C1 segment of cervical spinal cord (tissue), 14 donors: ENCODE measurements around the gene ZCCHC14.
"Not testable (repeated sequence)": the region's sequence is repeated elsewhere in the genome, so short reads cannot be mapped to it uniquely, and the experiment has no call there.

Experiments
- DNase-seq, 14 donors: peaks; one replicate each; lab custom pipeline; 2025; lab: John Stamatoyannopoulos, UW

ZCCHC14 gene

DNA sequence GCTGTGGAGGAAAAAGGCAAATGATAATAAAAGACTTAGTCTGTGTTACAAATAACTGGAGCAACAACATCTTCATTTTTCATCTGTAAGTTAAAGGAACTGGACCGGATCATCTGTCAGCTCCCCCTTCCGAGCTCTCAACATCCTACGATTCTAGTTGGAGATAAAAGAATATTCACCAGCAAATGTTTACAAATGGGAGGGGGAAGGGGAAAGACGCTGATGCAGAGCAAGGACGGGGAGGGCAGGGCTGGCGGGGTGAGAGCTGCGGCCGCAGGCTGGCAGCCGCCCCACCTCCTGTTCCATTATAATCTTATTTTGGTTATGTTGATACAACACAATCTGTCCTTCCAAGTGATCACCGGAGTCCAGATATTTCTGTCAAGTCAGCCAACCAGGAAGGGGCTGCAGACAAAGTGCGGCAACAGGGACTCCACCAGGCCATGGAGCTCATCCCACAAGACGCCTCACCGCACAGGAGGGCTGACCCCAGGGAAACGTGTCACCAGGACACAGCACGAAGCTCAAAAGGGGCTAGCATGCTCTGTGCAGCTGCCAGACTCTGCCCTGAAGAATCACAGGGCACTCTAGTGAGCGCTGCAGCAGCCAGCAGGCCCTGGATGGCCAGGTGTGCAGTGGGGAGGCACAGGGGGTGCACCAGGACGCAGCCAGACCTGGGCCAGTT lies 128.9 kb downstream of the ZCCHC14 start:
- peak in 1 of 14 donors; percentile 95 for DNase-seq

DNA sequence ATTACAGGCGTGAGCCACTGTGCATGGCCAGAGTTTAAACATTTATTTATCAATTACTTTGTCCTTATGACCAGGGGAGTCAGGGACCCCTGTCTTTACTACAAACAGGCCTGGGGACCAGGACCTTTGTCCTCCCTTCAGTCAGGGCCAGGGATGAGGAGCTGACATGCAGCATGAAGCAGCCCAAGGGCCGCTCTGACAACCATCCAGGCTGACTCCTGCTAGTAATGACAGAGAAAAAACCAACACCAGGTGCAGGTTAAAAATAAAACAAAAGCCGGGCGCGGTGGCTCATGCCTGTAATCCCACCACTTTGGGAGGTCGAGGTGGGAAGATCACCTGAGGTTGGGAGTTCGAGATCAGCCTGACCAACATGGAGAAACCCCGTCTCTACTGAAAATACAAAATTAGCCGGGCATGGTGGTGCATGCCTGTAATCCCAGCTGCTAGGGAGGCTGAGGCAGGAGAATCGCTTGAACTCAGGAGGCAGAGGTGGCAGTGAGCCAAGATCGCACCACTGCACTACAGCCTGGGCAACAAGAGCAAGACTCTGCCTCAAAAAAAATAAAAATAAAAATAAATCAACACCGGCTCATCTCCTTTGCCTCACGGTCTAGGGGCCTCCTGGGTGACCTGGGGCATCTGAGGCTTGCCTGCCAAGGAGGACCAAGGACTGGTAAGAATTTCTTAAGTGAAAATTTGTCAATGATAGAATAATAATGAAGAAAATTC lies 129.8 kb downstream of the ZCCHC14 start:
- not testable (repeated sequence) for DNase-seq

DNA sequence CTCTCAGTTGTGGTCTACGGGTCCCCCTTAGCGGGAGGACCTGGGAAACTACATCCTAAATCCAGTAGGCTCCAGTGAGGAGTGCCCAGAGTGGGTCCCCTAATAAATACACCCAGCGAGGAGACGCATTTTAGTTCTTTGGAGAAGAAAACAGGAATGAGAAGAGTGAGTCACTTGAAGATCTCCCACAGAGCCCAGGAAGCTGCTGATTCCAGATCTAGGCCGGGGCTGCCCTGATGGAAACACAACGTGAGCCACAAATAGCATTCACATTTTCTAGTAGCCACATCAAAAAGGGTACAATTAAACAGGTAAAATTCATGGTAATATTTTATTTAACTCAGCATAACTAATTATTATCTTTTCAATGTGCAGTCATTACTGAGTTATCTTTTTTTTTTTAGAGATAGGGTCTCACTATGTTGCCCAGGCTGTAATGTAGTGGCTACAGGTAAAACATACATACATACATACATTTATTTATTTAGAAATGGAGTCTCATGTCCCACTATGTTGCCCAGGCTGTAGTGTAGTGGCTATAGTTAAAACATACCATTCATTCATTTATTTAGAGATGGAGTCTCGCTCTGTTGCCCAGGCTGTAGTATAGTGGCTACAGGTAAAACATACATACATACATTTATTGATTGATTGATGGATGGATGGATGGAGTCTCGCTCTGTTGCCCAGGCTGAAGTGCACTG lies 130.8 kb downstream of the ZCCHC14 start:
- DNase-seq = no peak

DNA sequence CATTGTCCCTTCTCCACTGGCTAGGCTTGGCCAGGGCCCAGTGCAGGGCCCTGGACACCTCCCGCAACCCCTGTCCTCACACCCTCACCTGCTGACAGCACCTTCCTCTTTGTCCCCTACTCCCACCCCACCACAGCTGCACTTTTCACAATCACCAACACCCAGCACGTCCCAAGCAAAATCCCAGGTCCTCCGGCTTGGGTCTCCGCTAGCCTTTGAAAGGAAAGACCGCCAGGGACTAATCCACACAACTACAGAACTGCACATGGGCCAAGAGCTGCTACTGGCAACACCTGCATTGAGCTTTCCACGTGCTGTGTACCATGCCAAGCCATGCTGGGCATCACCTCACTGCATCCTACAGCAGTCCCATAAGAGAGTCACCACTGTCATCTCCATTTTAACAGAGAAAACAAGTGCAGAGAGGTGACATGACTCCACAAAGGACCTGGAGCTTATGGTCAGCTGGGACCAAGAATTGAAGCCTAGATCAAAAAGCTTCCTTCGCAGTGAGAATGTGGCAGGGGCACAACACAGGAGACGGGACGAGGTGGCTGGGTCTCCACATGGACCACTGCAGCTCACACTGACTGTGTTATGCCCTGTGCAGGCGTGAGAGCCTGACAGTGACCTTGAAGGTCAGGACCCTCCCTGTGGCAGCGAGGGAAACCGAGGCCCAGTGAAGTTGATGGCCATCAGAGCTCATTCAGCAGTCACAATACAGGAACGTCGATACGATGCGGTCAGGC lies 131.8 kb downstream of the ZCCHC14 start:
- DNase-seq = no peak

DNA sequence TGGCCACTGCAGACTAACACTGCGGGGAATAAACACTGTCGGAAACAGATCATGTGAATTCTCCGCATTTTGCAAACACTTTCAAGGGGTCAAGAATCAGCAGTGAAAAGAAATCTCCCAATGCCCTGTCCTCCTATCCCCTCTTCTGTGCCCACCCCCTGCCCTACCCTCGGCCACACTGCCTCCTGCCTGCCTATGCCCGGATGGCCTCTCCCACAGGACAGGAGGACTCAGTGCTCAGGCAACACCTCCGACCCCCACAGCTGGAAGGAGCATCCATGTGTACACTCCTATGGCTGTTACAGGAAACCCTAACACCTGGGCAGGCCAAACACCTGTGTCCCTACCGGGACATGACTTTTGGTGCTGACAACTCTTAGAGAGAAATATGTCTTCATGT lies 133.7 kb downstream of the ZCCHC14 start:
- DNase-seq = no peak

DNA sequence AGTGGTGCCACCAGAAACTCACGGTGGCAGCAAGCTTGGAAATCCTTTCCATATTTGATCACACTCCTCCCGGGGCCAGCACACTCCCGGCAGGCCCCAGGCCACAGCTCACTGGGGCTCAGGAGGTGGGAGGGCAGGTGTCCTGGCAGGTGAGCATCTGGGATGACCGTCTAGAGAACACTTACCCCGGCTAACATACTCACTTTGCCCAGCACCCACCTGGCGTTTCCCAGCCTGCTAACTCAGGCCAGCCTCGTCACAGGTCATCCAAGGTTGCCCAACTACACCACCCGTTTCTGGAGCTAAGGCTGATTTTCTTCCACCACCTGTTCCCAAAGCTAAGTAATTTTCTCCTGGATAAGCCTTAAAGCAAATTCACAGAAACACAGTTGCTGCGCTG lies 134.1 kb downstream of the ZCCHC14 start:
- DNase-seq = no peak

DNA sequence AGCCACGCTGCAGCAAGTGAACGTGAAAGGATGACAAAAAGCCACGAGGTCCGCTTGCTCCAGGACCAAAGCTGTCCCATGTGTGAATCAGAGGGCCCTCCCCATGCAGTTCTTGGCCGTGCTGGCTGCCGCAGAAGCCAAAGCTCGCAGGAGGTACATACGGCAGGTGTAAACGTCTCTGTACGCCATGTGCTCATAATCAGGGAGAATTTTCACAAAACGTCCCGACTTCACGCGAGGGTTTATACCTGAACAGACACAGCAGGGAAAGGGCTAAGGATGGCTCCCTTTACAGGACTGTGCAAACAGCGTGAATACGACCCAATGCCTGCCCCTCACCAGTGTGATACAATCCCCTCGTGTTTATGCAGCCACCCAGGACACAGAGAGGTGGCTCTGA lies 134.6 kb downstream of the ZCCHC14 start:
- peak in 1 of 14 donors; percentile 97 for DNase-seq

DNA sequence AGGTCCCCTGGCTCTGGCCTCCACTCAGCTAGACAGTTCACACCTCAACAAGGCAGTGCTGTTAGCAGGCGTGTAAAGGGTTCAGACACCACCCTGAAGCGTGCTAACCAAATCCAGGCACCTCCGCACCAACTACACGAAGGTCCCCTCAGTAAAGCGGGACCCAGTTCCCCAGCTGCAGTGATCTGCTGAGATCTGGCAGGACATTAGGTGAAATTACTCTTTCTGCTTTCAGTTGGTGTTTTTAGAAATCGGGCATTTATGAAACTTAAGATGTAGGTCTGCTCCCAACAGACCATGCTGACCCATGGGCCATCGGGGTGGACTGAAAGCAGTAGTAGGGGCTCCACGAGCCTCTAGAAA lies 136.4 kb downstream of the ZCCHC14 start:
- no peak for DNase-seq
